Astrocyte (in vitro differentiated cells and primary cell): Measurements from ENCODE around the gene CACNA1E. TPM values are rescaled to one million over a fixed set of nuclear protein-coding genes. Genes with fewer than 3 reads are reported as not detected.

Experiments used
- DNase-seq: peaks from one replicate; pipeline ENCODE4 v3.0.0-alpha.2; 2010; ENCODE audit warnings: low read depth
- FAIRE-seq: peaks from 2 replicates; lab custom pipeline; 2011; peaks lifted over from hg19 to GRCh38; lab: Jason Lieb, UNC
- H2AFZ ChIP-seq: 2 replicates; pipeline ENCODE4 v1.6.0; 2012; ENCODE audit warnings: low read depth, low read length, inconsistent platforms
- H3K27ac ChIP-seq: 2 replicates; pipeline ENCODE4 v1.5.1; 2011; ENCODE audit warnings: low read depth, low read length, inconsistent platforms
- H3K27me3 ChIP-seq: 2 replicates; pipeline ENCODE4 v1.6.0; 2011; ENCODE audit warnings: low read length, inconsistent platforms; ENCODE audit not compliant: insufficient read depth
- H3K36me3 ChIP-seq: 2 replicates; pipeline ENCODE4 v1.5.1; 2011; ENCODE audit warnings: low read length, inconsistent platforms; ENCODE audit not compliant: insufficient read depth
- H3K4me1 ChIP-seq: 2 replicates; pipeline ENCODE4 v1.5.1; 2011; ENCODE audit warnings: low read length, inconsistent platforms; ENCODE audit not compliant: insufficient read depth
- H3K4me2 ChIP-seq: 2 replicates; pipeline ENCODE4 v1.6.0; 2012; ENCODE audit warnings: low read length, inconsistent platforms
- H3K4me3 ChIP-seq: 2 replicates; pipeline ENCODE4 v1.5.1; 2011; ENCODE audit warnings: low read depth, mild to moderate bottlenecking, low read length, inconsistent platforms; ENCODE audit not compliant: insufficient read depth
- H3K79me2 ChIP-seq: 2 replicates; pipeline ENCODE4 v1.6.0; 2012; ENCODE audit warnings: mild to moderate bottlenecking, low read length, inconsistent platforms; ENCODE audit not compliant: insufficient read depth
- H3K9ac ChIP-seq: 2 replicates; pipeline ENCODE4 v1.6.0; 2012; ENCODE audit warnings: mild to moderate bottlenecking, low read length, inconsistent platforms
- H3K9me3 ChIP-seq: 2 replicates; pipeline ENCODE4 v1.5.1; 2012; ENCODE audit warnings: low read depth, mild to moderate bottlenecking, low read length, inconsistent platforms; ENCODE audit not compliant: insufficient read depth
- H4K20me1 ChIP-seq: 2 replicates; pipeline ENCODE4 v1.6.0; 2012; ENCODE audit warnings: low read length, inconsistent platforms; ENCODE audit not compliant: insufficient read depth
- H3K27ac Mint-ChIP-seq: one replicate; pipeline ENCODE4 v1.8.0; 2021; ENCODE audit warnings: mild to moderate bottlenecking, mixed read lengths; ENCODE audit not compliant: unreplicated experiment
- H3K27me3 Mint-ChIP-seq: one replicate; pipeline ENCODE4 v1.8.0; 2021; ENCODE audit warnings: low read depth, mixed read lengths; ENCODE audit not compliant: unreplicated experiment
- H3K36me3 Mint-ChIP-seq: one replicate; pipeline ENCODE4 v1.8.0; 2021; ENCODE audit warnings: low read depth, mixed read lengths; ENCODE audit not compliant: unreplicated experiment
- H3K4me1 Mint-ChIP-seq: one replicate; pipeline ENCODE4 v1.8.0; 2021; ENCODE audit warnings: low read depth, mixed read lengths; ENCODE audit not compliant: unreplicated experiment
- H3K4me3 Mint-ChIP-seq: one replicate; pipeline ENCODE4 v1.8.0; 2021; ENCODE audit warnings: mild to moderate bottlenecking, moderate library complexity, mixed read lengths; ENCODE audit not compliant: unreplicated experiment
- H3K9me3 Mint-ChIP-seq: one replicate; pipeline ENCODE4 v1.8.0; 2021; ENCODE audit warnings: mild to moderate bottlenecking, mixed read lengths; ENCODE audit not compliant: unreplicated experiment
- CTCF ChIP-seq: IDR thresholded peaks from 2 replicates; pipeline ENCODE4 v1.5.1; 2011; ENCODE audit warnings: low read depth, mild to moderate bottlenecking, inconsistent platforms, low read length, moderate library complexity; ENCODE audit not compliant: insufficient read depth
- EZH2 ChIP-seq: IDR thresholded peaks from 2 replicates; pipeline ENCODE4 v1.6.1; 2012; ENCODE audit warnings: mild to moderate bottlenecking, low read length, inconsistent platforms; ENCODE audit not compliant: insufficient read depth
- total RNA-seq: library from RNA; stranded (reverse); gene quantifications from 2 replicates; pipeline ENCODE4 v1.2.1, GENCODE V29; 2021

Gene CACNA1E
- total RNA-seq, 1 donor from 2014 or later, result 0.07 TPM

- Histone ChIP-seq H3K79me2 (no peaks in the 10 kb centered on the region), H3K27me3 (peaks cover 39% of the 10 kb centered on the region), H2AFZ (no peak overlapping the region), H3K4me2 (no peak overlapping the region), H3K9me3 (no peaks in the 10 kb centered on the region), H3K9ac (no peak overlapping the region), H3K27ac (no peak overlapping the region), H4K20me1 (no peaks in the 10 kb centered on the region), H3K4me1 (no peaks in the 10 kb centered on the region), H3K4me3 (no peak overlapping the region), H3K36me3 (no peaks in the 10 kb centered on the region)
- no peak for DNase-seq
- no peak overlapping the region for H3K27ac Mint-ChIP-seq
- peaks cover 83% of the 10 kb centered on the region for H3K27me3 Mint-ChIP-seq
- no peaks in the 10 kb centered on the region for H3K4me1 Mint-ChIP-seq
- peaks cover 5% of the 10 kb centered on the region for H3K9me3 Mint-ChIP-seq
- H3K36me3 Mint-ChIP-seq, result no peaks in the 10 kb centered on the region
- no peak for FAIRE-seq
- H3K4me3 Mint-ChIP-seq, result no peak overlapping the region
- TF ChIP-seq CTCF (no peak), EZH2 (no peak)
These were observed 5.5 kb downstream of the CACNA1E start for GRCh38 chr1:181488866-181489265.

GRCh38 chr1:181490276-181490675 lies 7.0 kb downstream of the CACNA1E start:
- Mint-ChIP-seq H3K9me3 (peaks cover 3% of the 10 kb centered on the region), H3K36me3 (no peaks in the 10 kb centered on the region), H3K27ac (no peak overlapping the region), H3K4me1 (no peaks in the 10 kb centered on the region), H3K27me3 (peaks cover 72% of the 10 kb centered on the region), H3K4me3 (no peak overlapping the region)
- FAIRE-seq, result no peak
- Histone ChIP-seq H3K9me3 (no peaks in the 10 kb centered on the region), H2AFZ (no peak overlapping the region), H3K4me3 (no peak overlapping the region), H3K9ac (no peak overlapping the region), H3K27me3 (peaks cover 25% of the 10 kb centered on the region), H3K27ac (no peak overlapping the region), H3K4me2 (no peak overlapping the region), H3K36me3 (no peaks in the 10 kb centered on the region), H3K79me2 (no peaks in the 10 kb centered on the region), H3K4me1 (no peaks in the 10 kb centered on the region), H4K20me1 (no peaks in the 10 kb centered on the region)
- DNase-seq, result no peak
- TF ChIP-seq CTCF, result no peak
- no peak for TF ChIP-seq EZH2

- H3K4me3 ChIP-seq, result no peak overlapping the region
- H3K27me3 ChIP-seq, result peaks cover 18% of the 10 kb centered on the region
- no peaks in the 10 kb centered on the region for H3K79me2 ChIP-seq
- no peaks in the 10 kb centered on the region for H3K36me3 ChIP-seq
- no peak overlapping the region for H2AFZ ChIP-seq
- no peaks in the 10 kb centered on the region for H3K9me3 ChIP-seq
- no peak overlapping the region for H3K4me3 Mint-ChIP-seq
- H3K4me2 ChIP-seq, result no peak overlapping the region
- no peak for FAIRE-seq
- H3K36me3 Mint-ChIP-seq, result no peaks in the 10 kb centered on the region
- H3K4me1 ChIP-seq, result no peaks in the 10 kb centered on the region
- H3K27ac ChIP-seq, result no peak overlapping the region
- TF ChIP-seq CTCF (no peak), EZH2 (no peak)
- H3K27me3 Mint-ChIP-seq, result peaks cover 65% of the 10 kb centered on the region
- no peak for DNase-seq
- no peaks in the 10 kb centered on the region for H3K9me3 Mint-ChIP-seq
- H4K20me1 ChIP-seq, result no peaks in the 10 kb centered on the region
- H3K9ac ChIP-seq, result no peak overlapping the region
- H3K27ac Mint-ChIP-seq, result no peak overlapping the region
- H3K4me1 Mint-ChIP-seq, result no peaks in the 10 kb centered on the region
These were observed 7.7 kb downstream of the CACNA1E start for GRCh38 chr1:181490740-181491712.
